GM18868 (cell line): ENCODE results near the gene PRSS56.

ENCODE experiments used
- ATAC-seq: cut with Tn5 transposase; IDR thresholded peaks from one replicate; pipeline ENCODE4 v1.9.1; 2021; ENCODE audit warnings: mild to moderate bottlenecking, moderate library complexity; ENCODE audit not compliant: unreplicated experiment

The PRSS56 gene

GRCh38 chr2:232540441-232541041, 20.4 kb downstream of the PRSS56 start:
- ATAC-seq = no peak

- no peak for ATAC-seq
Observed at GRCh38 chr2:232541195-232541960, 21.2 kb downstream of the PRSS56 start.

DNA sequence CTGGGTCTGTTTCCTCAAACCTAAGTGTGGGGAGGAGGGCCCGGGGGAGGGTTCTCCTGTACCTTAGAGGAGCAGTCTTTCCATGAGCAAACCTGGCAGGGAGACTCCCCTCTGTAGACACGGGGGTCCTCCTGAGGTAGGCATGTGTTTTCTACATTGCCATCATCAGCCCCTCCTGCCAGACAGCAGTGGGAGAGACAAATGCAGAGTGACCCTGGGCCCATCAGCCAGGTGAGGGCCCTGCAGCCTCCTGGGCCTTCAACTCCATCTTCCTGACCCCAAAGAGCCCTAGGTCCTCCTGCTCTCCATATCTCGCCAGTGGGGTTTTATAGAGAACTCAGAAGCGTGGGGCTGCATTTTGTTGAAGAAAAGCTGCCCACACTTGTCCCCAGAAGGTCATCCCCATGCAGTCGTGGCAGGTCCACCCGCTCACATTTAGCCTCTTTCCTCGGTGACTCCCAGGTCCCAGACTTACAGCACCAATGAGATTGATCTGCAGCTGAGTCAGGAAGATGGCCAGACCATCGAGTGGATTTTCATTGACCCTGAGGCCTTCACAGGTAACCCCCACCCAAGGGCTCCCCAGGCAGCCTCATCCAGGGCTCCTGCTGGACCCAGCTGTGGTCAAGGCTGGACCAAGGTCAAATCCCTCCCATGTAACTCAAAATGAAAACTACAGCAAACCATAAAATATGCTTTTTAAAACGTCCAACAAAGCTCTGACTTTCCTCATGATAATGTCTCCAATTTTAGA, 21.9 kb downstream of the PRSS56 start:
- ATAC-seq = no peak

- no peak for ATAC-seq
Observed at GRCh38 chr2:232542715-232543467, 22.7 kb downstream of the PRSS56 start.

- no peak for ATAC-seq
Observed at GRCh38 chr2:232543491-232543890, 23.3 kb downstream of the PRSS56 start.

GRCh38 chr2:232543928-232544631, 23.9 kb downstream of the PRSS56 start:
- no peak for ATAC-seq

DNA sequence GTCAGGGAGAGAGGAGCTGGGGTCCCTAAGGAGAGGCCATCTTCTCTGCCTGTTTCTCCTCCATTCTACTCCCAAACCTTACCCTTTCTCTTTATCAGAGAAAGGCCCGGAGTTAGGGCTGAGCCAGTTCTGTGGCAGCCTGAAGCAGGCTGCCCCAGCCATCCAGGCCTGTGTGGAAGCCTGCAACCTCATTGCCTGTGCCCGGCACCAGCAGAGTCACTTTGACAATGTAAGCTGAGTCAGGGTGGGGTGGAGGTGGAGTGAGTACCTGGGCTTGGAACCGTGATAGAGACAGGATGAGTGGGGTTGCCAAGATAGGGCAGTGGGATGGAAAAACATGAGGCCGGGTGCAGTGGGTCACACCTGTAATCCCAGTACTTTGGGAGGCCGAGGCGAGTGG, 24.5 kb downstream of the PRSS56 start:
- no peak for ATAC-seq

- no peak for ATAC-seq
Observed at GRCh38 chr2:232545511-232546375, 25.6 kb downstream of the PRSS56 start.

GRCh38 chr2:232547991-232548390, 27.8 kb downstream of the PRSS56 start:
- no peak for ATAC-seq

DNA sequence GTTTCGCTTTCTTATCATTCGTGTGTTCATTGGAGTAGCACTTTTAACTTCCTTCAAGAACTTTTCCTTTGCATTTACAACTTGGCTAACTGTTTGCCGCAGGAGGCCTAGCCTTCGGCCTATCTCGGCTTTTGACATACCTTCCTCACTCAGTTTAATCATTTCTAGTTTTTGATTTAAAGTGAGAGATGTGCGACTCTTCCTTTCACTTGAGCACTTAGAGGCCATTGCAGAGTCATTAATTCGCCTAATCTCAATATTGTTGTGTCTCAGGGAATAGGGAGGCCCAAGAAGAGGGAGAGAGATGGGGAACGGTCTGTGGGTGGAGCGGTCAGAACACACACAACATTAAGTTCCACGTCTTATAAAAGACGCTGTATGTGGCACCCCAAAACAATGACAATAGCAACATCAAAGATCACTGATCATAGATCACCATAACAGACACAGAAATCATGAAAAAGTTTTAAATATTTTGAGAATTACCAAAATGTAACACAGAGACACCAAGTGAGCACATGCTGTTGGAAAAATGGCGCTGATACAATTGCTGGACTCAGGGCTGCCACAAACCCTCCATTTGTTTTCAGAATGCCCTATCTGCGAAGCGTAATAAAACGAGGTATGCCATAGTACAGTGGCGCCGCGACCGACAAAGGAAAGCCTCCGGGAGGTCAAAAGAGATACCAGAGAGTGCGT, 29.6 kb downstream of the PRSS56 start:
- no peak for ATAC-seq

- ATAC-seq = peak; percentile 96
Observed at GRCh38 chr2:232550354-232551249, 30.4 kb downstream of the PRSS56 start, which contains the start of the genes EIF4E2 and TIGD1. Gene EIF4E2, plus strand, starts transcription at chr2:232550689. Its CDS starts 36 bp downstream, at chr2:232550725. Gene TIGD1, minus strand, starts transcription at chr2:232550557. Its CDS starts 675 bp downstream, at chr2:232549882.

- ATAC-seq = no peak
Observed at GRCh38 chr2:232551250-232551638, 31.1 kb downstream of the PRSS56 start.

DNA sequence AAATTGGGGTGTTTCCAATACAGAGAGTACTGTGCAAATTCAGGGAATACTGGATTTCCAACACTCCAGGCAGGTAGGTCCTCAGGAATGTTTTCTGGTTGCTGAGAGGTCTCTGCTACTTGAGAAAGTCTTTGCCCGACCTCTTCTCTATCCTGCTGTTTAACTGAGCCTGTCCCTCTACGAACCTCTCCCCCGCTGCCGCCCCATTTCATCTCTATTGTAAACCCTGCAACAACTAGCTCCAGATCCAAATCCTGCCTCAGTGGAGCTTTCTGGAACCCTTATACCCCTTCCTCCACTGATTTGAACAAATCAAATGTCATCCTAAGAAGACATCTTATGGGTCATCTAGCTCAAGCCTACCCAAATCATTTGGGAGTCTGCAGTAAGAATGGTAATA, 31.6 kb downstream of the PRSS56 start:
- no peak for ATAC-seq

DNA sequence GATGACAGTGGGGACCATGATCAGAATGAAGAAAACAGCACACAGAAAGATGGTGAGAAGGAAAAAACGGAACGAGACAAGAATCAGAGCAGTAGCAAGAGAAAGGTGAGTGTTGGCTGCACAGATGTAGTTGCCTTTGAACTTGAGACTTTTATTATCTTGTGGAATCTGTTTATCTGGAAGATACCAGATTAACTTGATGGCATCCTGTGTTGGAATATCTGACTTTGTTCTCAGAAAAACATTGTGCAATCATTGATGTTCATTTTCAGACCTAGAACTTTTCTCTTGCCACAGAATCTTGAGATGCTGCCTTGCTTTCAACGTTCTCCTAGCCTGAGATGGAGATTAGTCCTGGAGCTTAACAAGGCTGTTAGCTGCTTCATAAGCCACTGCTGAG, 36.2 kb downstream of the PRSS56 start:
- no peak for ATAC-seq

DNA sequence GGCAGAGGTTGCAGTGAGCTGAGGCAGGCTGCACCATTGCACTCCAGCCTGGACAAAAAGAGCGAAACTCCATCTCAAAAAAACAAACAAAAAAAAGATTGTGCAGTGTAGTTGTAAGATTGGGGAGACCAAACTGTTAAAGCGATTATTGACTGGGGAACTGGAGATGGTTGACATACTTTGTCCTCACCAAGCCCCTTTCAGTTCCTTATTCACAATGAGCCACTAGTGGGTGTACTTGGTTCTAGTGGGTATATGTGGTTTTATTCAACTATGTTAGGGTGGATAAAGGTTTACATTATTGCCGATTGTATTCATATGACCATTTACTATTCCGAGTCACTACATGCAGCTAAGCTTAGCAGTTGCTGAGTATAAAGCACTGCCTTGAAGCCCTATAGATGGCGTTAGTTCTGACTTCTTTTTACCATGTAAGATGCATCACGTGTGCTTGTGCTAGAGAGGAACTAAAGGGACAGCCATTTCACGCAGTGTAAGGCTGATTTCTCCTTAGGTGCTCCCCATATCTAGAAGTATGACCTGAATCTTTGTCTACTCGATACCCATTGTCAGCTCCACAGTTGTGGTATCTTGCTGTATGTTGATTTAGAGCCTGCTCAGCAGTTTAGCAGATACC, 42.4 kb downstream of the PRSS56 start:
- no peak for ATAC-seq

- no peak for ATAC-seq
Observed at GRCh38 chr2:232563580-232563979, 43.4 kb downstream of the PRSS56 start.

GRCh38 chr2:232567721-232568120, 47.5 kb downstream of the PRSS56 start:
- ATAC-seq = no peak
